ENCODE results near the gene CACNA1D. TPM values are rescaled to one million over a fixed set of nuclear protein-coding genes. Genes with fewer than 3 reads are reported as not detected.

Gene CACNA1D
- total and polyA plus RNA-seq, 2 donors (not counting 3 experiments of a cell fraction or from before 2014, with no cell fraction given) = 0.06 TPM; not detected in 1

- Histone ChIP-seq H3K4me2 (ENCODE audit: insufficient read depth, low read length) (no peak overlapping the region), H3K27me3 (ENCODE audit: control insufficient read depth in 2 of 2, insufficient read depth in 2 of 2, low read length in 2 of 2) (no peaks in the 10 kb centered on the region), H3K9me3 (replicated peaks; ENCODE audit: control insufficient read depth, insufficient read depth, low read length) (no peaks in the 10 kb centered on the region), H3K79me2 (ENCODE audit: control insufficient read depth, insufficient read depth, low read length) (no peaks in the 10 kb centered on the region), H3K9ac (replicated peaks; ENCODE audit: extremely low read depth, insufficient read depth, low read length) (no peak overlapping the region), H3K4me3 (replicated peaks in 1 of 3; ENCODE audit: insufficient read depth in 1 of 3, low read depth in 1 of 3, low read length in 3 of 3) (no peak overlapping the region), H3K36me3 (ENCODE audit: control insufficient read depth in 2 of 2, extremely low read depth in 1 of 2, insufficient read depth in 2 of 2, low read length in 2 of 2) (no peaks in the 10 kb centered on the region), H3K4me1 (ENCODE audit: control insufficient read depth, extremely low read depth, insufficient read depth, low read length) (no peaks in the 10 kb centered on the region), H4K20me1 (replicated peaks; ENCODE audit: control insufficient read depth, extremely low read depth, insufficient read depth, low read length) (no peaks in the 10 kb centered on the region), H2AFZ (ENCODE audit: low read depth, low read length) (no peak overlapping the region), H3K27ac (ENCODE audit: insufficient read depth, low read depth, low read length) (no peak overlapping the region), H3K9me1 (replicated peaks; ENCODE audit: control insufficient read depth, extremely low read depth, insufficient read depth, low read length) (no peaks in the 10 kb centered on the region)
- dilution Hi-C loops (cut with MboI; ENCODE audit: extremely low pct_ligation_motif_present, low sequenced_read_pairs) (no loop called here), intact Hi-C loops (cut with micrococcal nuclease) (no loop called here)
- ChIA-PET CTCF (no interaction called here), POLR2A (no interaction called here)
- FAIRE-seq = no peak
- TF ChIP-seq EZH2 (IDR thresholded peaks at IDR 0.05; ENCODE audit: borderline replicate concordance, low read depth, low read length, severe bottlenecking) (no peak), POLR2A (IDR thresholded peaks at IDR 0.05; ENCODE audit: low read depth, low read length) (no peak), FOS (IDR thresholded peaks at IDR 0.05; ENCODE audit: borderline replicate concordance, insufficient read depth, low read length) (no peak), CTCF (IDR thresholded peaks at IDR 0.05; ENCODE audit: extremely low read depth in 1 of 2, insufficient read depth in 1 of 2, low read depth in 1 of 2, low read length in 2 of 2) (no peak), MAX (IDR thresholded peaks at IDR 0.05; ENCODE audit: insufficient read depth, insufficient read length) (no peak), MYC (IDR thresholded peaks at IDR 0.05; ENCODE audit: low read depth, low read length) (no peak), GATA2 (IDR thresholded peaks at IDR 0.05; ENCODE audit: insufficient read depth, insufficient read length, low read depth, low read length) (no peak), JUN (IDR thresholded peaks at IDR 0.05; ENCODE audit: borderline replicate concordance, insufficient read depth, insufficient read length, low read depth) (no peak), POLR2AphosphoS5 (IDR thresholded peaks at IDR 0.05; ENCODE audit: insufficient read depth, low read depth, low read length) (no peak)
- BruUV-seq (replicated peaks) = no TSS peak
- no peak for DNase-seq (ENCODE audit: low read depth, low spot score)
Measured at GRCh38 chr3:53803816-53804695, 309.6 kb downstream of the CACNA1D start.
